Measurements from ENCODE around the gene CD300E.

CD300E gene

GRCh38 chr17:74561586-74561985 lies 62.0 kb downstream of the CD300E start:
- no peak for DNase-seq
